Aortic smooth muscle cell (primary cell): ENCODE measurements around the gene POGLUT2. TPM values are rescaled to one million over a fixed set of nuclear protein-coding genes. Genes with fewer than 3 reads are reported as not detected.

ENCODE experiments used
- total RNA-seq: library from RNA; depleted of rRNA; stranded (reverse); fragments of >200 nt; gene quantifications from 2 replicates; pipeline ENCODE4 v1.2.3, GENCODE V29; 2014

POGLUT2 gene
- 16.2 and 20.0 TPM in 2 replicates for total RNA-seq

GRCh38 chr13:102798581-102799425 is at the start of gene POGLUT2, which contains the start of gene BIVM:
TSS of gene POGLUT2 (minus strand) at chr13:102798976. CDS start at chr13:102798670, 306 bp downstream.
TSS of gene BIVM (plus strand) at chr13:102799119. CDS start at chr13:102807268, 8,149 bp downstream.

GRCh38 chr13:102845630-102846260 is 47.0 kb upstream of the POGLUT2 start, which contains the start of gene ERCC5:
TSS of gene ERCC5 (plus strand) at chr13:102846032. CDS start at chr13:102846267, 235 bp downstream.

GRCh38 chr13:102773441-102774213 is 25.1 kb downstream of the POGLUT2 start, which contains the start of gene TEX30:
TSS of gene TEX30 (minus strand) at chr13:102773786. CDS start at chr13:102770026, 3,760 bp downstream.

Other genes starting within 250 kb of the POGLUT2 start
- 54.7 and 62.3 TPM in 2 replicates for gene TPP2, start 202.0 kb downstream of the POGLUT2 start, total RNA-seq
- gene METTL21C, start 103.9 kb downstream of the POGLUT2 start, total RNA-seq: not detected in 2 replicates
- 12.6 and 18.2 TPM in 2 replicates for gene TEX30, start 25.2 kb downstream of the POGLUT2 start, total RNA-seq
- 14.9 and 22.0 TPM in 2 replicates for gene BIVM, start 143 bp upstream of the POGLUT2 start, total RNA-seq
- 85.0 and 97.6 TPM in 2 replicates for gene ERCC5, start 47.1 kb upstream of the POGLUT2 start, total RNA-seq